ENCODE measurements around the gene SCUBE2. TPM values are rescaled to one million over a fixed set of nuclear protein-coding genes. Genes with fewer than 3 reads are reported as not detected.

Gene SCUBE2
- total RNA-seq, result 1 to 10 TPM in 3 of 4 donors, under 1 TPM in 1; 0.24 to 3.6 (median 2.3) TPM

DNA sequence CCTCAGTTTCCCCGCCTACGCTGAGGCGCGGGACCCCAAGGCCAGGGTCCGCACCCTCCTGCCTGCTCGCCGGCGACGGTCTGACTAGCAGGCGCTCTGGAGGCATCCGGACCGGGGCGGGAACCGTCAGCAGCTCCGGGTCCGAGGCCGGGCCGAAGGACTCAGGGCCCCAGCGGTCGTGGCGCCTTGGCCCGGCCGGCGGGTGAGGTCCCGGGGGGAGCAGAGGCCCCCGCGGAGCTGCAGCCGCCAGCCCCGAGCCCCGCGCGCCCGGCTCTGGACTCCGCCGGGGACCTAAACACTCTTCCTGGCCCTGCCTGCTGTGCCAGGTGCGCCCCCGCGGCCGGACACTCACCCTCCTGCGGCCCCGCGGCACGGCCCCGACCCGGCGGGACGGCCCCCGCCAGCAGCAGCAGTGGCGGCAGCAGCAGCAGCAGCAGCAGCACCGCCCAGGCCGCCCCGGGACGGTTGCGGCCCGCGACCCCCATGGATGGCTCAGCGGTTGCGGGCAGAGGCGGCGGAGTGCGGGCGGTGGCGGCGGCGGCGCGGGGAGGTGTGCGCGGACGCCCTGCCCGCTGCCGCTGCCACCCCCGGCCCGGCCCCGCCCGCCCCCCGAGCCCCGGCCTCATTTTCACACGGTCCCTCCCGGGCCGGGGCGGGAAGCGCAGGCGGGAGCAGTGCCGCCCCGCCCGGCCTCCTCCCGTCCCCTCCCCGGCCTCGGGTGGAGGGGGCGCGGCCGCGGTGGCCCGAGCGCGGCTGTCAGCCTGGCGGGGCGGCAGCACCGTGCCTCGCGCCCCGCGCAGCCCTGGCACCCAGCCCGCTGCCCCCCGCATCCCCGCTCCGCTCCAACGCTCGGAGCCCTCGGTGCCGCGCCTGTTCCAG lies at the start of gene SCUBE2:
SCUBE2 (minus strand) TSS at position 556 of the 879 bp plus-strand sequence; CDS start at position 485, 71 bp downstream.
- H3K36me3 ChIP-seq, result no peaks in the 10 kb centered on the region
- ATAC-seq, result peak in 1 of 2 donors; percentile 21
- H3K9me3 ChIP-seq, result no peaks in the 10 kb centered on the region
- no peak for TF ChIP-seq POLR2A (IDR thresholded peaks at IDR 0.05)
- TF ChIP-seq, protein P1, sequence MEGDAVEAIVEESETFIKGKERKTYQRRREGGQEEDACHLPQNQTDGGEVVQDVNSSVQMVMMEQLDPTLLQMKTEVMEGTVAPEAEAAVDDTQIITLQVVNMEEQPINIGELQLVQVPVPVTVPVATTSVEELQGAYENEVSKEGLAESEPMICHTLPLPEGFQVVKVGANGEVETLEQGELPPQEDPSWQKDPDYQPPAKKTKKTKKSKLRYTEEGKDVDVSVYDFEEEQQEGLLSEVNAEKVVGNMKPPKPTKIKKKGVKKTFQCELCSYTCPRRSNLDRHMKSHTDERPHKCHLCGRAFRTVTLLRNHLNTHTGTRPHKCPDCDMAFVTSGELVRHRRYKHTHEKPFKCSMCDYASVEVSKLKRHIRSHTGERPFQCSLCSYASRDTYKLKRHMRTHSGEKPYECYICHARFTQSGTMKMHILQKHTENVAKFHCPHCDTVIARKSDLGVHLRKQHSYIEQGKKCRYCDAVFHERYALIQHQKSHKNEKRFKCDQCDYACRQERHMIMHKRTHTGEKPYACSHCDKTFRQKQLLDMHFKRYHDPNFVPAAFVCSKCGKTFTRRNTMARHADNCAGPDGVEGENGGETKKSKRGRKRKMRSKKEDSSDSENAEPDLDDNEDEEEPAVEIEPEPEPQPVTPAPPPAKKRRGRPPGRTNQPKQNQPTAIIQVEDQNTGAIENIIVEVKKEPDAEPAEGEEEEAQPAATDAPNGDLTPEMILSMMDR (IDR thresholded peaks at IDR 0.05 in 4 of 5, conservative IDR thresholded peaks at IDR 0.05 in 1 of 5), result no peak
- H3K27ac ChIP-seq, result no peak within 1 kb of the TSS
- H3K4me3 ChIP-seq, result peak within 1 kb of the TSS; percentile 33 to 55 (median 50)
- peaks cover 5 to 17% (median 9%) of the 10 kb centered on the region in 3 donors for H3K27me3 ChIP-seq
- intact Hi-C loops (cut with DNase I; ENCODE audit: low total_unique reads) (no loop called here), in situ Hi-C loops (cut with MboI; ENCODE audit: low sequenced_read_pairs in 4 of 4) (no loop called here)
- no peak for DNase-seq
- peaks cover 0 to 5% of the 10 kb centered on the region in 2 donors for H3K4me1 ChIP-seq

DNA sequence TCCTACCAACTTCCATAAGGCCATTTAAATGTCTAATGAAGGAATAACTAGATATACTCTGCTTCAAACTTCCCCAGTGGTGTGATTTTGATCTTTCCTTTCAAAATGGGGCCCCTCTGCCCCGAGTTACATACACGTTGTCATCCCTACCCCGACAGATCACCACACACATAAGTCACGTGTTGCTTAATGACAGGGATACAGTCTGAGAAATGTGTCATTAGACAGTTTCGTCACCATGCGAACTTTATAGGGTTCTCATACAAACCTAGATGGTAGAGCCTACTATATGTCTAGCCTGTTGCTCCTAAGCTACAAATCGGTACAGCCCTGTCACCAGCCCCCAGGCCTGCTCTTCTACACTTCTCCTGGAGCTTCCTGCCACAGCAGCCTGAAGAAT lies 49.8 kb upstream of the SCUBE2 start:
- no peak for TF ChIP-seq POLR2A (IDR thresholded peaks at IDR 0.05)
- TF ChIP-seq, protein P1 (IDR thresholded peaks at IDR 0.05 in 4 of 5, conservative IDR thresholded peaks at IDR 0.05 in 1 of 5), result no peak
- intact Hi-C loops (cut with DNase I; ENCODE audit: low total_unique reads) (no loop called here), in situ Hi-C loops (cut with MboI; ENCODE audit: low sequenced_read_pairs in 4 of 4) (loop anchor here in 1 of 4 donors (25.0 kb wide), 1 partner anchor 454 kb away; the partner anchor contains the start of genes RPL27A and TRIM66)
- no peak for ATAC-seq
- Histone ChIP-seq H3K27me3 (no peaks in the 10 kb centered on the region), H3K27ac (no peak overlapping the region), H3K9me3 (no peaks in the 10 kb centered on the region), H3K4me1 (peaks cover 0 to 11% of the 10 kb centered on the region in 2 donors), H3K36me3 (peaks cover 0 to 73% of the 10 kb centered on the region in 2 donors), H3K4me3 (no peak overlapping the region)
- DNase-seq, result no peak

DNA sequence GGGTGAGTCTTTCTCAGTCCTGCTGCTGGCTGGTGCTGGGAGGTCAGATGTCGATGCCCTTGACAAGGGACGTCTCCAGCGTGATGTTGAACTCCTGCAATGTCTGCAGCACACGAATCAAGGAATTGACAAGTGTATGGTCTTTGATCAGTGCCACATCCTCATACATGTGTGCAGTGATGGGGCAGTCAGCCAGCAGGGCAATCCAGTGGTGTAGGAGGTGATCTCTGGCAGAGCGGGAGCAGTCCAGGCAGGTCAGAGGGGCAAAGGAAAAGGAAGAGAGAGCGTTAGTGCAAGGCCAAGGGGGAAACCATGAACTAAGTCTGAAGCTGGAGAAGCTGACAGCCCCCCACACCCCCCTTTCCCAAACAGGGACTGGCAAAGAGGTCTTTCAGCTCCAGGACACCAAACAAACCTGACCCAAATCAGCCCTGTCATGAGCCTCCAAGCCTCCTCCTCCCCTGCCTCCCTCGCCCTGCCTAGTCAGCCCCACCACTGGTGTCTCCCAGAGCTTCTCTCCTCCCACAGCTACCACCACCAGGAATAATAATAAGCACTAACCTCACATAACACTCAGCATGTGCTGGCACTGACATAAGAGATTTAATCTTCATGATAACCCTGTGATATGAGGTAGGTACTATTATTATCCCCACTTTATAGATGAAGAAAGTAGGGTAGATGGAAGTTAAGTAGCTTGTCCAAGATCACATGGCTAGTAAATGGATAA lies 48.4 kb upstream of the SCUBE2 start:
- Histone ChIP-seq H3K4me1 (peaks cover 0 to 11% of the 10 kb centered on the region in 2 donors), H3K36me3 (peaks cover 0 to 61% of the 10 kb centered on the region in 2 donors), H3K4me3 (no peak overlapping the region), H3K9me3 (no peaks in the 10 kb centered on the region), H3K27ac (peak overlapping the region in 3 of 4 donors; percentile 59 to 61 (median 59)), H3K27me3 (no peaks in the 10 kb centered on the region)
- in situ Hi-C loops (cut with MboI; ENCODE audit: low sequenced_read_pairs in 4 of 4), result loop anchor here (5.0 to 25.0 kb wide), 3 partner anchors 122 to 452 kb away; partner anchors contain the start of genes RPL27A (in 1 of the 4) and TRIM66 (in 1 of the 4)
- no peak for TF ChIP-seq POLR2A (IDR thresholded peaks at IDR 0.05)
- TF ChIP-seq, protein P1 (IDR thresholded peaks at IDR 0.05 in 4 of 5, conservative IDR thresholded peaks at IDR 0.05 in 1 of 5), result no peak
- intact Hi-C loops (cut with DNase I; ENCODE audit: low total_unique reads), result no loop called here
- no peak for DNase-seq
- no peak for ATAC-seq

DNA sequence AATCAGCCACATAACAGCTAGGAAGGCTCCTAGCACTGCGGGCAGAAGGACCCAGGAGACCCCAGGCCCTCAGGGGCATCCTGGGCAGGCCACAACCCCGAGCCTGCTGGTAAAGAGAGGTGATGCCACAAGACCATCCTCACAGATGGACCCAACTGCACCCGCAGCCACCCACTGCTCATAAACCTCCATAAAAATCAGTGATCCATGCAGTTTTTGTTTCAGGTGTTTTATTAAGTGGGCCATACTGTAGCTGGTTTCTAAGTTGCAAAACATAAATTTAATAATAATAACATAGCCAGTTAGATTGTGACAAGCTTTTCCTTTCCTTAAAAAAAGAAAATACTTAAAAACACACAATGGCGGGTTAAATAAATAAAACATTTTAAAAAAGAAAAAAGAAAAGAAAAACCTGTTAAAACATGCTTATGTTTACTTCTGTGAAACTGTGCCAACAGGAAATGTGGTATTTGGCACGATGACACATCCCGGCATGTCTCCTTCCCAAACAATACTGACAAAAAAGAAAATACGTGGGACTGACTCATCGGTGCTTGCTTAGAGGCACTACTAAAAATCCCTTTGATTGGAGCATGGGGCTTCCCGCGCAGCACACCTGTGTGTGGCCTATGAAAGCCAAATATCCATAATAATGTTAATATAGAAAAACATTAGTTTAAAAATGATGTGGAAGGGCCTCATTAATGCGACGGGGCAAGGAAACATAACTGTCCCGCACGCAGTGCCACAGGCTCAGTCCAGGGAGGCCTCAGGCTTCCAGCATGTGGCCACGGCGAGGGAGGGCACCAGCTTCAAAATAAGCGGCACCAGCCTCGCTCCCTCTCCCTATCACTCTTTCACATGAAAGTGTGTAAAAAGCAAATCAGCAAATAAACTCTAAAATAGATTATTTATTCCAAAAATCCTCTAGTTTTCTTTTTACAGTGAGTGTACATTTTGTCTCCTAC lies 47.5 kb upstream of the SCUBE2 start:
- Histone ChIP-seq H3K4me1 (peaks cover 0 to 11% of the 10 kb centered on the region in 2 donors), H3K36me3 (peaks cover 0 to 52% of the 10 kb centered on the region in 2 donors), H3K9me3 (no peaks in the 10 kb centered on the region), H3K27me3 (no peaks in the 10 kb centered on the region), H3K27ac (peak overlapping the region in 3 of 4 donors; percentile 59 to 61 (median 59)), H3K4me3 (no peak overlapping the region)
- TF ChIP-seq, protein P1 (IDR thresholded peaks at IDR 0.05 in 4 of 5, conservative IDR thresholded peaks at IDR 0.05 in 1 of 5), result no peak
- TF ChIP-seq POLR2A (IDR thresholded peaks at IDR 0.05), result no peak
- ATAC-seq (no peak), DNase-seq (no peak)
- intact Hi-C loops (cut with DNase I; ENCODE audit: low total_unique reads), result no loop called here
- in situ Hi-C loops (cut with MboI; ENCODE audit: low sequenced_read_pairs in 4 of 4), result loop anchor here (5.0 to 25.0 kb wide), 3 partner anchors 122 to 452 kb away; partner anchors contain the start of genes RPL27A (in 1 of the 4) and TRIM66 (in 1 of the 4)
